GM12891 (cell line): ENCODE results near the gene NCAPD2.
A peak's percentile ranks its signal among the peaks of the same experiment; 100 is the strongest.
"Not testable (repeated sequence)": the region's sequence is repeated elsewhere in the genome, so short reads cannot be mapped to it uniquely, and the experiment has no call there.

Source experiments
- DNase-seq: peaks from one replicate; pipeline ENCODE4 v3.0.0; 2011; ENCODE audit warnings: low spot score; ENCODE audit not compliant: insufficient read length
- FAIRE-seq: peaks from 2 replicates; lab custom pipeline; 2011; peaks lifted over from hg19 to GRCh38; lab: Jason Lieb, UNC
- PAX5 ChIP-seq: IDR thresholded peaks from 2 replicates; pipeline ENCODE4 v1.6.1; 2011; ENCODE audit warnings: low read length, moderate library complexity, mild to moderate bottlenecking; ENCODE audit not compliant: insufficient read depth, severe bottlenecking
- POLR2A ChIP-seq: IDR thresholded peaks from 2 replicates; pipeline ENCODE4 v1.6.1; 2011; ENCODE audit warnings: low read depth, low read length, control low read depth
- POLR2AphosphoS5 ChIP-seq: IDR thresholded peaks from 2 replicates; pipeline ENCODE4 v1.6.1; 2011; ENCODE audit warnings: low read depth, low read length, control low read depth
- POU2F2 ChIP-seq: IDR thresholded peaks from 2 replicates; pipeline ENCODE4 v1.6.1; 2011; ENCODE audit warnings: low read depth, mild to moderate bottlenecking, control low read depth, low read length, moderate library complexity
- SPI1 ChIP-seq: IDR thresholded peaks from 2 replicates; pipeline ENCODE4 v1.6.1; 2011; ENCODE audit warnings: low read depth, low read length, control low read depth
- TAF1 ChIP-seq: IDR thresholded peaks from 2 replicates; pipeline ENCODE4 v1.6.1; 2011; ENCODE audit warnings: low read depth, low read length, control low read depth

Gene NCAPD2

GRCh38 chr12:6463858-6464257, 30.0 kb upstream of the NCAPD2 start:
- TF ChIP-seq PAX5 = no peak
- no peak for TF ChIP-seq POLR2AphosphoS5
- TF ChIP-seq TAF1 = no peak
- TF ChIP-seq POU2F2 = no peak
- no peak for TF ChIP-seq POLR2A
- TF ChIP-seq SPI1 = no peak
- no peak for FAIRE-seq
- no peak for DNase-seq

GRCh38 chr12:6464531-6464930, 29.4 kb upstream of the NCAPD2 start:
- DNase-seq (no peak), FAIRE-seq (peak; percentile 31)
- TF ChIP-seq SPI1 = no peak
- TF ChIP-seq POU2F2 = no peak
- TF ChIP-seq PAX5 = no peak
- TF ChIP-seq TAF1 = no peak
- no peak for TF ChIP-seq POLR2A
- TF ChIP-seq POLR2AphosphoS5 = no peak

DNA sequence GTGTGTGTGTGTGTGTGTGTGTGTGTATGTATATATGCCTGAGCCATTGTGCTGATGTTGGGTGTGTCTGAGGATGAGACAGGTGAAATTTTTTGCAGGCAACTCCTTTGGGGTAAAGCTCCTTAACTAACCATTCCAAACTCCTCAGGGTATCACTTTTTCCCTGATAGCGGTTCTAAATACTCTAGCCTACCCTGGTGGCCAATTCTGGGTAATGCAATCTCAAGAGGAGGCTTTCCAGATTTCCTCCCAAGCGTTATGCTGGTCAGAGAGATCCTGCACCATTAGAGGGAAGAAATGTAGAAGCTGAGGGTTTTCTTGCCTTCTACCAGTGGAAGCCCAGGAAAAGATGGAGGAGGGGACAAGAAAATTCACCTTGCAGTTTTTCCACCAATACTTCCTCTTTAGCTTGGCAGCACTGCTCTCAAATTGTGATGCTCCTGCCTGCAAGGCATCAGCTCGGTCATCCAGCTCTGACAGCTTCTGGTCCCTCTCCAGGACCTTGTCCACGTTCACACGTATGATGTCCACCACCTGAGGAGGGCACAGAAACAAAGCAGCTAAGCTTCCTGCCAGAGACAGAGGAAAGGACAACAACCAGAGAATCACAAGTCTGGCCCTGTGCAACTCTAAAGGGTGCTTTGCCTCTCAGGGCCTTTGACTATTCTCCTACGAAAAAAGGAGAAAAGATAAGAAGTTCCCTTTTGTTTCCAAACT, 28.3 kb upstream of the NCAPD2 start:
- TF ChIP-seq TAF1 = no peak
- no peak for TF ChIP-seq POU2F2
- no peak for TF ChIP-seq POLR2A
- TF ChIP-seq SPI1 = no peak
- FAIRE-seq = no peak
- DNase-seq = no peak

- TF ChIP-seq SPI1 (no peak), POU2F2 (no peak), POLR2AphosphoS5 (no peak), POLR2A (no peak), TAF1 (no peak), PAX5 (no peak)
- no peak for DNase-seq
- no peak for FAIRE-seq
Measured at GRCh38 chr12:6466184-6466573, 27.7 kb upstream of the NCAPD2 start.

- FAIRE-seq, DNase-seq: not testable (repeated sequence)
Measured at GRCh38 chr12:6466751-6467150, 27.2 kb upstream of the NCAPD2 start.

GRCh38 chr12:6467571-6468282, 26.2 kb upstream of the NCAPD2 start:
- DNase-seq, FAIRE-seq: not testable (repeated sequence)

DNA sequence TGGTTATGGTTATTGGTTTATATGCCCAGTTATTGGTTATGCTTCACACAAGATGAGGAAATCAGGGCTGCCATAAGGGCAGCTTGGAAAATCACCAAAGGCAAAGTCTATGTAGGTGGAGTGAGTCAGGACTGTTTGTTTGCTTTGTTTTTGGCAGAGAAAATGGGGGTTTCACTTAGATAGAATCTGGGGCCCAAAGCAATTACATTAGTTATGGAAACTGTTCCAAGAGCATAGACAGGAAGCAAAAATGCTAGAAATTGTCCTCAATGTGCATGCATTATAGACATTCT, 25.7 kb upstream of the NCAPD2 start:
- TF ChIP-seq POU2F2 (no peak), SPI1 (no peak), POLR2AphosphoS5 (no peak), PAX5 (no peak), TAF1 (no peak)
- DNase-seq (no peak), FAIRE-seq (peak; percentile 28)

DNA sequence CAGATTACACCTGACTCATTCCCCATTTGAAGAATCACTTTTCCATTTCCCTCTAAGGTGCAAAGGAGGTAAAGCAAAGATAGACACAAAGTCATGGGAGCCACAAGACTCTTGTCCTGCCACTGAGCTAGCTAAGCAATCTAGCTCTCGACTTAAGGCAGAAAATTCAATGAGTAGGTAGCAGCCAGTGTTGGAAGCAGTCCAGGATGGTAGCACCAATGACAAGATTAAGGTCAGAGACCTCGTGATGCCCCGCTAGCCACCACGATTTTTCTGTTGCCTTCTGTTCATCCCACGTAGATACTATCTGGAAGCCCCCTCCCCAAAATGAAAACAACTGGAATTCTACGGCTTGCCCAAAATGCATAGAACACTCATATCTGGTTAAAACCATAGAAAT, 24.8 kb upstream of the NCAPD2 start:
- TF ChIP-seq POLR2A (no peak), SPI1 (no peak), POU2F2 (no peak), TAF1 (no peak), PAX5 (no peak), POLR2AphosphoS5 (no peak)
- FAIRE-seq (no peak), DNase-seq (no peak)

GRCh38 chr12:6469609-6470374, 24.1 kb upstream of the NCAPD2 start:
- peak; percentile 50 for FAIRE-seq
- DNase-seq = no peak
- no peak for TF ChIP-seq POLR2A
- TF ChIP-seq PAX5 = no peak
- no peak for TF ChIP-seq POU2F2
- no peak for TF ChIP-seq TAF1
- TF ChIP-seq SPI1 = no peak
- no peak for TF ChIP-seq POLR2AphosphoS5
